NCI-H1105 (cell line): Measurements from ENCODE around the gene CD164.
A peak's percentile ranks its signal among the peaks of the same experiment; 100 is the strongest.
"Not testable (repeated sequence)": the region's sequence is repeated elsewhere in the genome, so short reads cannot be mapped to it uniquely, and the experiment has no call there.

Experiments used
- DNase-seq: peaks from one replicate; lab custom pipeline; 2025; lab: John Stamatoyannopoulos, UW

The CD164 gene

GRCh38 chr6:109374326-109374892 is 7.9 kb downstream of the CD164 start:
- DNase-seq, result no peak

GRCh38 chr6:109373762-109374161 is 8.5 kb downstream of the CD164 start:
- DNase-seq, result no peak

DNA sequence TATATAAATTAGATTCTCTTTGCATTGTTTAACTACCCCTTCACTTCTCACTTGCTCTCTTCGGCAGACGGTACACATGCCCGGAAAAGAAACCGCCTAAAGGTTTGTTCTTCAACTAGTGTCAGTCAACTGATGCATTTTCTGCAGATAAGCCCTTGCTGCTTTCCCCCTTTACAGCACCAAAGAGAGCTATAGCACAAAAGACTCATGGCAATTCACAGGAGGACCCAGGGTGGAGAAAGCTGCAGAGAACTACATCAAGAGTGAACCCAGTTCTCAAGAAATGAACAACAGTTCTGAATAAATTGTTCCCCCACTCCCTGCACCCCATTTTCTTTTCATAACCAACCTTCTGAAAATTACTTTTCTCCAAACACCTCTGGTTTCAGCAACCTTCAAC is 8.9 kb downstream of the CD164 start:
- no peak for DNase-seq

GRCh38 chr6:109372130-109372529 is 10.1 kb downstream of the CD164 start:
- DNase-seq, result no peak

DNA sequence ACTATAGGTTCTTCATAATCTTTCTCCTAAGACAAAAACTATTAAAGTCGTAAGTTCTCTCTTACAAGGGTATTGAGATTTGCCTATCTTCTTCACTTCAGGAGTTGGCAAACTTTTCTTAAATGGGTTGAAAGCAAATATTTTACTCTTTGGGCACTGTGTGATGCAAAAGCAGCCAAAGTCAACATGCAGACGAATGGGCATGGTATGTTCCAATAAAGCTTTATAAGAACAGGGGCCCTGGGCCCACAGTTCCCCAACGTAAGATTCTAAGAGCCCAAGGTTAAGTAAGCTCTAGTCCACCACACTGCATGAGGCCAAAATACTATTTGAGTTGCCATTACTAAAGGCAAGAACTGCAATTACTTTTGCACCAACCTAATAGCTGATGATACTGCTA is 11.5 kb downstream of the CD164 start:
- no peak for DNase-seq

DNA sequence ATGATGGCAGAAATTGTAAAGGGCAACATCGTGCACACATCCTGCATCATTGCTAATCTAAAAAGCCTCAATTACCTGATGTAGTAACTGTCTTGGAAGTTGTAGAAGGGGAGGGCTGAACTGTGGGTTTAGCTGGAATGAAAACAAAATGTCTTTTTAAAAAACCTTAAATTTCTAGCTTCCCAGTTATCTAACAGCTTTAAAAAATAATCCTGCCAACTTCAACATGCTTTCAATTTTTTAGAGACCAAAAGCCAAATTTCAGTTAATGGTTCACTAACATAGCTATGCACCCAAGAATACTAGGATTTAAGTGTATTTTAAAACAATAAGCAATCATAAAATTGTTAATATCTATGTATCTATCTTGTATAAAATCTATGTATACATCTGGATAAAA is 11.9 kb downstream of the CD164 start:
- no peak for DNase-seq

DNA sequence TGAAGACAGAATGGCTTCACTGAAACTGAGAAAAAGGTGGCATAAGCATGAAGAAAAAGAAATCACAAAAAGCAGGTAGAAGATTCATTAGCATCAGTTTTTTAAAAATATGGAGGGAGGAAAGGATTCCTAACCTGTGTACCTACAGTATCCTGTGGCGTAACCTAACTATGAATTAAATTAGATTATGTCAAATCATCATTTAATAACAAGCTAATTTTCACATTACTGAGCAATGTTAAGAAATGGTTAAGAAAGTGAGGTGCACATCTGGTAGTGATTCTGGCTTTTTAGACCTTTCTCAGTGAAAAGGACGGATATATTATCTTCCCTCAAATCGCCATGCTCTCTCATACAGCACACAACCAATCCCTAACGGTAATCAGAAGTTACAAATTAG is 12.5 kb downstream of the CD164 start:
- no peak for DNase-seq

- DNase-seq, result not testable (repeated sequence)
Observed at GRCh38 chr6:109364382-109365078, 17.7 kb downstream of the CD164 start.

- no peak for DNase-seq
Observed at GRCh38 chr6:109363753-109364152, 18.5 kb downstream of the CD164 start.

DNA sequence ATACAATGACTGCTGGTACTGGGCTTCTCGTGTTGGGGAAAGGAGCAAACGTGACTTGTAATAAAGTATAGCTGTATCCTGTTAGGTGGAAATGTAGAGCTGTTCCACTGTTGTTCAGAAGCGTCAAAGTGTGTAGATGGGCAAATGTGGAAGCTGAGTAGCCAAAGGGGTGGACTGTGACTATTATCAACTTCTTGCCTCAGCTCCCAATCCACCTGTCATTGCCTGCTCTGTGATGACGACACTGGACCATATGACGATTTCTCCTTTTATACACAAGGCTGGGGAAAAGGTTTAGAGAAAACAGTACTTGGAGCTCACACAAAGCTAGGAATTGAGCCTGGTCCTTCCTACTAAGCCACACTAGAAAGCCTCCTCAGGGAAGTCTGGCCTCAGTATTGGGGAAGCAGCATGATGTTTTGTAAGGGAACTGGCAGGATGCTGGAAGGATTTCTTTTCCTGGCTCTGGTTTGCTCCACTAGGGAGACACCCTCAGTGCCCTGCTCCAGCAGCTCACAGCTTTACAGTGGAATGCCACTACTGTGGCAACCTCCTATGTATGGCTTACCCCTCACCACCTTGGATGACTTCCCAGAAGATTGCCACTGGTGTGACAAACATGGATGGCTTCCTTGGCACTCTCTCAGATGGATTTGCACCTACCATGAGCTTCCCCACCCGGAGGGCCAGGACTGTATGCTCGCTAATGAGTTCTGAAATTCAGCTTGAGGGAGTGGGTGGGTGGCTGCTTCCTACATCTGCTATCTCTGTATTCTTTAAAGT is 20.0 kb downstream of the CD164 start:
- no peak for DNase-seq

DNA sequence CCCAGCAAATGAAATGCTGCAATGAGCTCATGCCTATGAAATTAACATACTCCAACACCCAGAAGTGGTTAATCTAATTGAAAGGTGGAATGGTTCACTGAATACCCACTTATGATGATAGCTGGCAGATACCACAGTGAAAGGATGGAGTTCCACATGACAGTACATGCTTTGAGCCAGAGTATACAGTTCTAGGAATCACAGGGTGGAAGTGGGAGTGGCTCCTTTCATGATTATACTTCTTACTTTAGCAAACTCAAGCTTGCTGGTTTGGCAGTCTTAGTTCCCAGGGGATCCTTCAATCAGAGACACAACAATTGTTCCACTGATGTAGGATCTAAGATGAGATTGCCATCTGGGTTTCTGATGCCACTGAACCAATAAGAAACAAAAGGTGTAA is 21.5 kb downstream of the CD164 start:
- no peak for DNase-seq

DNA sequence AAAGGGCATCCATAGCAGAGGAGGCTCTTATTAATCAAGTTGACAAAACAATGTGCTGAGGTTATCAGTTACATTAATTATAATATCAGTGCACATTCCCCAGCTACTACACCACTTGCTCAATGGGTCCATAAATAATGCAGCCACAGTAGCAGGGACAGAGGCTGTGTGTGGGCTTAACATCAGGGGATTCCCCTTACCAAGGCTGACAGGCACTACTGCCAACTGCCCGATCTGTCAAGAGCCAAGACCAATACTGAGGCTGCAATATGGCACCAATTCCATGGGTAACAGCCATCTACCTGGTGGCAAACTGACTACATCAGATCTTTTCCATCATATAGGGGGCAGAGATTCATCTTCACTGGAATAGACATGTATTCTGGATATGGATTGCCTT is 22.0 kb downstream of the CD164 start:
- no peak for DNase-seq

- DNase-seq, result no peak
Observed at GRCh38 chr6:109359248-109359647, 23.0 kb downstream of the CD164 start.

DNA sequence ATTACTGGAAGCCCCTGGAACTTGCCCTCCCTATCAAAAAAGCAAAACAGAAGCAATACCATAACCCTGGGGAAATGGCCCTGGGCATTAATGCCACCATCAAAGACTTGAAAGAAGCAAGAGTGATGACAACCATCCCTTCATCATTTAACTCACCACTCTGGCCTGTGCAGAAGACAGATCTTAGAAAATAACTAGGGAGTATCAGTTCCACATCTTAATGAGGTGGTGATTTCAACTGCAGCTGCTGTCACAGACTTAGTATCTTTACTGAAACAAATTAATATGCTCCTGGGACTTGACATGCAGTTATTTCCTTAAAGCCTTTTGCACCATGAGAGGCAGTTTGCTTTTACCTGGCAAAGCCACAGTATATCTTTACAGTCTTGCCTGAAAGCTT is 24.1 kb downstream of the CD164 start:
- DNase-seq, result no peak

DNA sequence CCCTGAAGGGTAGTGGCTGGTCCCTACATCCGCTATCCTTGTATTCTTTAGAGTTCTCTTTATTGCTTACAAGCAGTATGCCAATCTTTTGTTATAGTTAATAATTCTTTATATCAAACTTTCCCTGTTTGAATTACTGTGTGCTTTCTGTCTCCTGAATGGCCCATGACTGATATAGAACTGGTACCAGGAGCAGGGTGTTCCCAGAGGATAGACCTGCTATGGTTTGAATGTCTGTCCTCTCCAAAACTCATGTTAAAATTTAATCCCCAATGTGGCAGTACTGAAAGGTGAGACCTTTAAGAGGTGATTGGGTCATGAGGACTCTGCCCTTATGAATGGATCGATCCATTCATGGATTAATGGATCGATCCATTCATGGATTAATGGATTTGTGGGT is 26.0 kb downstream of the CD164 start:
- DNase-seq, result no peak

DNA sequence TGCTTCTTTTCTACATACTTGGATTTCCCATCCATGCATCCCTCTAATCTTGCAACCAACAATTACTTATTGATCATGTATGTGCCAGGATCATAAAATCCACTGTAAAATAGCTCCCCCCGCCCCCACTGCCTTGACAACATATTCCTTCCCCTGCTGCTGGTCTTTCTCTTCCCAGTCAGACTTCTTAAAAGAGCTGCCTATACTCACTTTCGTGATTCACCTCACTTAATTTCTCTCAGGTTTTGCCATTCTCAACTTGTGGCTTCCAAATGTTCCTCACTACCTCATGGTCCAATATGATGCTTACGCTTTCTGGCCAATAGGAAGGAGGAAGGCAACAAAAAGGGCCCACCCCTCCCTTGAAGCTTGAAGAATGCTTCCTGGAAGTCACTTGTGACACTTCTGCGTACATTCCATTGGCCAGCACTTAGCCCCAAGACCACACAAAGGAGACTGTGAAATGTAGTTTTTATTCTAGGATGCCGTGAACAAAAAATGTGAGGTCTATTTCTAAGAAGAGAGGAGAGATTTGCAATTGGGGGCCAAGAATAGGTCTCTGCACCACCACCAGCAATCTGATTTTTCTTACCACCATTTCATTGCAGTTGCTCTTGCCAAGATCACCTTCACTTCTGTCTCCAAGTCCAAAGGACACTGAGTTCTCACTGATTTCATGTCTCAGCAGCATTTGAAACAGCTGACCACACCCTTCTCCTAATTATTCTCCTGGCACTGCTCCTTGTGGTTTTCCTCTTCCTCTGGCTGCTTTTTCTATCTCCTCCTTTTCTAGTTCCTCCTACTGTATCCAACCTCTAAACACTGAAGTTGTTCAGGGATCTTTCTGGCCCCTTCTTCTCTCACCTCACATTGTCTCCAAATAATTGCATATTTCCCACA is 30.8 kb downstream of the CD164 start:
- no peak for DNase-seq

DNA sequence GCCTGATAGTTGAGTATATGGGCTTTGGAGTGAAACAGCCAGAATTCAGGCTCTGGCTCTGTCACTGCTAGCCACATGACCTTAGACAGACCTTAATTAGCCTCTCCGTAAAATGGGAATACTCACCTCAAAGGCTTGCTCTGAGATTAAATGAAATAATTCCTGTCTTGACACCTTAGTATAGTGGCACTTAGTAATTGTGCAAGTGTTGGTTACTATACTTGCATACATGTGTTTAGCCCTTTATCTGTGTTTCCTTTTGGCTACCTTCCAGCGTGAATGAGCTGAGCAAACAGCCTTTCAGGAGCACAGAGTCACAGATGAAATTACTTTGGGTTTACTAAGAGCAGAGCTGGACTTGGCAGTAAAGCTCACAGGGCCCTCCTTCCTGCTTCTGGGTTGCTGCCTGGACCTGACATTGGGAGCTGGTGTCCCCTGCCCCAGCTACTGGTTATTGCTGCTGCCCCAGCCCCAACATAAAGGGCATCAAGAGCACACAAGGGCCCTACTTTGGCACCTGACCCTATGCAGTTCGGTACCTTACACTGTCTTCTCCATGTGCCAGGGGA is 32.8 kb downstream of the CD164 start:
- peak; percentile 34 for DNase-seq

DNA sequence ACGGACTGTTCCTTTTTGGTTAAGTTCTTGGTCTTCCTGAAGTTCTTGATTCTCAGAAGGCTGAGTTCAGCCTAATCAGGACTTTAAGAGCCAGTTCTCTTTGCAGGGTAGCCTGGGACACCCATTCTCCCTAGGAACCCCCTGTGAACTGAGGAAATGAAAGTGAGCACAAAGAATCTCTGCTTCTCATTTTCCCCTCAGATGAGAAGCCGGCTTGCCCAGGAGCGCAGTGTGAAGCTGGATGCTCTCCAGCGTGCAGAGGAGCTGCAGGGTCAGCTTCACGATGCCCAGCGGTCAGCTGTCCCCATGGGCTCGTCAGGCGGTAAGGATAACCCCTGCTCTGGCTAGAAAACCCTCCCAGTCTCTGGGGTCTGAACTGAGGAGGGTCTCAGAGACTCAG is 34.0 kb downstream of the CD164 start:
- no peak for DNase-seq

- DNase-seq, result no peak
Observed at GRCh38 chr6:109347779-109348178, 34.5 kb downstream of the CD164 start.

GRCh38 chr6:109345986-109346385 is 36.3 kb downstream of the CD164 start:
- no peak for DNase-seq

- no peak for DNase-seq
Observed at GRCh38 chr6:109344226-109344625, 38.0 kb downstream of the CD164 start.

GRCh38 chr6:109343518-109343917 is 38.7 kb downstream of the CD164 start:
- no peak for DNase-seq
